GM21737 (cell line): ENCODE results near the gene KRTAP4-12.
"Not testable (repeated sequence)": the region's sequence is repeated elsewhere in the genome, so short reads cannot be mapped to it uniquely, and the experiment has no call there.

Experiments
- ATAC-seq: cut with Tn5 transposase; IDR thresholded peaks from one replicate; pipeline ENCODE4 v1.9.1; 2021; ENCODE audit warnings: mild to moderate bottlenecking, moderate library complexity; ENCODE audit not compliant: unreplicated experiment

KRTAP4-12 gene

DNA sequence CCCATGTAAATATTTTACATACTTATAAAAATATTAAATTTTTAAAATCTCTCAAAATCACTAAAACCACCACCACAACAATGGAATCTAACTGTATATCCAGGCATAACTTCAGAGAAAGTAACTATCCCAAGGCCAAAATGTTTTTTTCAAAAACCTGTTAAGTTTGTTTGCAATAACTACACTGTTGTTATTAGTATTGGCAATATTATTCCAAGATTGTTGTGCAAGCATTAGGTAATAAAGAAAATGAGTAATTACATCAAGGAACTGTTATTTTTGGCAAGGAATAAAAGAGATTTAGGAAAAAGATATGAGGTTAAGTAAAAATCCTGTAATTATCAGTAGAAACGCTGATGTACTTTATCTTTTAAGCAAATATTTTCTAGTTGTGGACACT lies 3.4 kb upstream of the KRTAP4-12 start:
- ATAC-seq = no peak

DNA sequence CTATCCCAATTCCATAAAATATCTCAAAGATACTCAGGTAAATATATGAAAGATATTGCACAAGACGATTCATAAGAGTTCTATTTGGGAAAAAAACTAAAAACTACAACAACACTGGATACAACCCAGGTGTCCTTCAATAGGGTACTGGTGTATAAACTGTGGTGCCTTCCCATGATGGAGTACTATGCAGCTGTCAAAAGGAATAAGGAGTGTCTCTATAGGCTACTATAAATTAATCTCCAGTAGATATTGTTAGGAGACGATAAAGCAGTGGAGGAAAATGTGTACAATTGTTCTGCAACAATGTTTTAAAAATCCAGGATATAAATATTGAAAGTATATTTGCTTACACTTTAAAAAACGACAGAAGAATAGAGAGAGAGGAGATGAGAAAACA lies 2.4 kb upstream of the KRTAP4-12 start:
- no peak for ATAC-seq

GRCh38 chr17:41125064-41125463 lies 1.1 kb upstream of the KRTAP4-12 start:
- no peak for ATAC-seq

GRCh38 chr17:41123292-41123990 lies 541 bp downstream of the KRTAP4-12 start:
- ATAC-seq = not testable (repeated sequence)

- ATAC-seq = no peak
Measured at GRCh38 chr17:41121742-41122141, 2.2 kb downstream of the KRTAP4-12 start.

DNA sequence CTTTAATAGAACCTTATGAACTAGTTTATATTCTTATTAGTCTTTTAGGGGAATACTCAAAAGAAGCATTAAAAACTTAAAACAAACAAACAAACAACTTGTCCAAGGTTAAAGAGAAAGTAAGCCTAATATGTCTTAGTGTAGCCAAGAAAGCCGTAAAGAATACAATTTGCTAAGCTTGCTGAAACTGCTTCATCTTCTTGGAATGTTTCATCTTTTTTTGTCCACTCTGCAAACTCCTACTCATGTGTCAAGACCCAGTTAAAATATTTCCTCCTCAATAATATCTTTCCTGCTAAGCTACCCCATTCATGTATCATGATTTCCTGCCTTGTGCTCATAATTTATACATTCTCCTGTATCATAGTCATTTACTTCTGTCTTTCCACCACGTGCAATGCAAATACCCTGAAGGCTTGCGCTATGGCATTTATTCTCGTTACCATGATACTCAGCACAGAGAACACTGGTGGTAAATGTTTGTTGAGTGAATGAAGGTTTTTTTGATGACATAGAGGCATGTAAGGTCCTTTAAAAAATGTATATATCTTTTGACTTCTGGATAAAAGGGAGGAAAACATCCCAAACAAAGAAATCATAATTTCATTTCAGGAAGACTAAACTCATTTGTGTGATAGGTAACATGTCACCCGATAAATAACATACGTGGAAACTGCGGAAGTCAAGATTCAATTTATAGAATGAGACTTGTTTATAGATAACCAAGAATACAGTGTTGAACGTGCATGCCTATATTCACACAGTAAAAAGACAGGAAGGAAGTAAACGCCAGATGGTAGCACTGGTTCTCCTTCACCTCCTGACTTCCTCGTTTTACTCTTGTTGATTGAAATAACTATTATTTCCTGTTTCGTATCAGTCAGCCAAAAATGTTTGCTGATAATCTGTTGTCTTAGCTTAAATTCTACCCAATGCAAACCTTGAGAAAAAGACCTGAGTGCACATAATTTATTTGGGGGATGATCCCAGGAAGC lies 4.0 kb downstream of the KRTAP4-12 start:
- ATAC-seq = not testable (repeated sequence)

GRCh38 chr17:41118721-41119120 lies 5.3 kb downstream of the KRTAP4-12 start:
- no peak for ATAC-seq

DNA sequence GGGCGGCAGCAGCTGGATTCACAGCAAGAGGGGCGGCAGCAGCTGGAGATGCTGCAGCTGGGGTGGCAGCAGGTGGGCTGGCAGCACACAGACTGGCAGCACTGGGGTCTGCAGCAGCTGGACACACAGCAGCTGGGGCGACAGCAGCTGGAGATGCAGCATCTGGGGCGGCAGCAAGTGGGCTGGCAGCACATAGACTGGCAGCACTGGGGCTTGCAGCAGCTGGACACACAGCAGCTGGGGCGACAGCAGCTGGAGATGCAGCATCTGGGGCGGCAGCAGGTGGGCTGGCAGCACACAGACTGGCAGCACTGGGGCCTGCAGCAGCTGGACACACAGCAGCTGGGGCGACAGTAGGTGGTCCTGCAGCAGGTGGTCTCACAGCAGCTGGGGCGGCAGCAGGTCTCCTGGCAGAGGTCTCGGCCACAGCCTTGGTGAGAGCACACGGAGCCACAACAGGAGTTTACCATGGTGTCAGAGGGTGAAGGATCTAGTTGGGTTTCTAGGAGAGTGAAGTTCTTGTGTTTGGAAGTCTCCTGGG lies 6.1 kb downstream of the KRTAP4-12 start, which contains the start of gene KRTAP4-11:
TSS of gene KRTAP4-11 (minus strand) at position 528 of the 541 bp plus-strand sequence. CDS start at position 470, 58 bp downstream.
- not testable (repeated sequence) for ATAC-seq

GRCh38 chr17:41116297-41116696 lies 7.7 kb downstream of the KRTAP4-12 start:
- ATAC-seq = no peak

DNA sequence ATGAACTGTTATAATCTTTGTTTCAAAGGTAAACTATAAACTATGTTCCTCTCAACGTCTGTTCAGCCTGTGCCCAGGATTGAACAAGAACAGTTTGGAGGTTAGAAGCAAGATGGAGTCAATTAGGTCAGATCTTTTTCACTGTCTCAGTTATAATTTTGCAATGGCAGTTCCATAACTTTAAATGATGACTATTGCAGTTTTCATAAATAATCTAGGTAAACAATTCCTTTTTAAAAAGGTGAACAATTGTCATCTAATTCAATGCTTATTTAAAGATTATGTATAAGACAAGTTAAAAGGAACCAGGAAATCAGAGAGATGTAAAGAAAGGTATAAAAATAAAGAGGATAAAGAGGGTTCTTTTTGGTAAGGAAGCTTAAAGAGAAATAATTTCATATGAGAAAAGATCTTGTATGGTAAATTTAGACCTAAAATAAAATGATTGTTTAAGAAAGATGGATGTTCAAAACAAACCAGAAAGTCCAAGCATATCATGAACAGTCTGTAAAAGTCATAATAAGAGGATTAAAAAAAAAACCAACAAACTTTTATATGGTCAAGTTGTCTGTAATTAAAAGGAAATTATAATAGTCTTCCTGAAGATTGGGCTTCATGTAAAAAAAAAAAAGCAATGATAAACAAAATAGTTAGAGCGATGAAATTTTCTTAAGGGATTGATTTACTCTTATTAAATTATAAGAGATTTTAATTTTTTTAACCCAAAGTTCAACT lies 12.7 kb downstream of the KRTAP4-12 start:
- ATAC-seq = no peak

DNA sequence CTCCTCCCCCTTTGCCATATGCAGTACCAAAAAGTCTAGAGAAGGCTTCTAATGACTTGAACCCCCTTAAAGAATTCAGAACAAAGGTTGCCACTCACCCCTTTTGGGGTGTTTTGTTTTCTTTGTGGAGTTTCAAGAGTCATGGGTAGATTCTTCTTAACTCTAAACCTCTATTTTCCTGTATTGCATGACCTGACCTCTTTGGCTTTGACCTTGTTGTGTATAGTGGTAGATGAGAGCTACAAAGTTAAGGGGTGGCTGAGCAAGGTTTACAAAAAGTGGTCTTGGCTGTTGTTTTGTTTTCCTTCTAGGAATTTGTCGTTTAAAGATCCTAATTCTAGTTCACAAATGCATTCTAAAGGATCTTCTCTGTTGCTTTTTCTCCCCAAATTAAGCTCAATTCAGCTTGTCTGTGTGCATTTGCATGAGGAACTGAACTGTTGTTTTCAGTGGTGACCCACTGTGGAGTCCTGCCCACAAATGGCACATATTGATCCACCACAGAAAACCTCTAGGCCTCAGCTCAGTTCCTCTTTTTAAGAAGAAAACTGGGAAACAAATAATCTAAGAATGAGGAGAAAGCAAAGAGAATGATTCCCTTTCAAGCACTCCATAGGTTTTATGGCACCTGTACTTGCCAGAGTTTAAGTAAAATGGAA lies 15.1 kb downstream of the KRTAP4-12 start:
- ATAC-seq = not testable (repeated sequence)

DNA sequence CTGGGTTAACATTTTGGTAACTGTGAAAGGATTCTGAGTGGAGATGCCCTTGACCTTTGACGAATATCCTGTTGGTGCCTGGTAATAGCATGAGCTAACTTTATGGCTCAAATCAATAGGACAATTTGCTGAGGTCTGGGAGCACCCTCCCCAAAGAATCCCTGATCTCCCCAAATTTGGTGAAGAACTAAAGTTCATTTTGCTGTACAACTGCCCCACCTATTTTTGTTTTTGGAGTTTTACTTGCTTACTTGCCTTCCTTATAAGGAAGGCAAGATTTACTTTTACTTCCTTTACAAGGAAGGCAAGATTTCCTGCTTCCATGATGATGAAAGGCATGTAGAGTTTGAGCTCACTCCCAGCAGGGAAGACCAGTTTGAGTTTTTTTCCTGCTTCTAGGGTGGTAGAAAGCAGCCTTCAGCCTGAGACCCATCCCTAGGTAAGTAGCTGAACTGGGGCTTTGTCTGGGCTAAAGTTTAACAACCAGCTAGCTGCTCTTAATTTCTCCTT lies 16.0 kb downstream of the KRTAP4-12 start:
- no peak for ATAC-seq

GRCh38 chr17:41105347-41105746 lies 18.6 kb downstream of the KRTAP4-12 start, which contains the start of gene KRTAP4-9:
TSS of gene KRTAP4-9 (plus strand) at chr17:41105389. CDS start at chr17:41105389, 0 bp downstream.
- not testable (repeated sequence) for ATAC-seq

DNA sequence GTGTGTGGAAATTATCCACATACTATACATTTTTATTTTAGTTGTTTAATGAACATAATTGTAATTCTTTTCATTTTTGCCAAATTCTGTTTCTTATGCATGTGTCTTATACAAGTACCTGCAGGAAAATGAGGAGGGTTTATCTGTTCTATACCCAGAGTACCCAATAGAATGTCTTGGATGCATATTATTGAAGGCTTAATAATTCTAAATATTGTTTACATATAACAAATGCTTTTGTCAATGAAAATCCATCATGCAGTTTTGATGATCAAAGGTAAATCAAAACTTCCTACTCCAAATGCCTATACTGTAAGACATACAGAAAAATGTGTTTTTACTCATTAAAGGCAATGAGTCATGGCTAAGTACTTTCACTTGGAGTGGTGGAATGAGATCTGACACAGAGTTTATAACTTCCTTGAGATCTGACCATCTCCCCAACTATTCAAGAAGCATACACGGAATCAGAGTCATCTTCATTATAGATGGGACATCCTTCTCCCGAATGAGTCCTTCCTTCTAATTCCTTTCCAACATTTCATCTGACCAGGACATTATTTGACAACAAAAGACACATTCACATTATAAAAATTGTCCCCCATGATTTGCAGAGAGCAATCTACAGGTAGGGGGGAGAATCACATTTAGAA lies 19.5 kb downstream of the KRTAP4-12 start:
- ATAC-seq = not testable (repeated sequence)

- no peak for ATAC-seq
Measured at GRCh38 chr17:41103896-41104295, 20.1 kb downstream of the KRTAP4-12 start.

DNA sequence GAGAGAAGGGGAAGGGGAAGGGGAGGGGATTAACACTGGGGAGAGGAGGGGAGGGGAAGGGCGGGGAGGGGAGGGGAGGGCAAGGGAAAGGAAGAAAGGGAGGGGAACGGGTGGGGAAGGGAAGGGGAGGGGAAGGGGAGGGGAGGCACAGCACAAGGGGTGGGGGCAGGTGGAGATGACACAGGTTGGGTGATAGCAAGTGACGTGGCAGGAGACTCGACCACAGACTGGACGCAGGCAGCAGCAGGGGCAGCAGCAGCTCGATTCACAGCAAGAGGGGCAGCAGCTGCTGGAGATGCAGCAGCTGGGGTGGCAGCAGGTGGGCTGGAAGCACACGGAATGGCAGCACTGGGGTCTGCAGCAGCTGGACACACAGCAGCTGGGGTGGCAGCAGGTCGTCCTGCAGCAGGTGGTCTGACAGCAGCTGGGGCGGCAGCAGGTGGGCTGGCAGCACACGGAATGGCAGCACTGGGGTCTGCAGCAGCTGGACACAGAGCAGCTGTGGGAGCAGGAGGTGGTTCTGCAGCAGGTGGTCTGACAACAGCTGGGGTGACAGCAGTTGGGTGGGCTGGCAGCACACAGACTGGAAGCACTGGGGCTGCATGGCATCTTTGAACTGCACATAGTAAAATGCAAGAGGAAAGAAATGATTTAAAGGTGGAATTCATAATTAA lies 22.3 kb downstream of the KRTAP4-12 start, which contains the start of gene KRTAP4-16:
TSS of gene KRTAP4-16 (minus strand) at position 624 of the 674 bp plus-strand sequence. CDS start at position 624, 0 bp downstream.
- no peak for ATAC-seq

DNA sequence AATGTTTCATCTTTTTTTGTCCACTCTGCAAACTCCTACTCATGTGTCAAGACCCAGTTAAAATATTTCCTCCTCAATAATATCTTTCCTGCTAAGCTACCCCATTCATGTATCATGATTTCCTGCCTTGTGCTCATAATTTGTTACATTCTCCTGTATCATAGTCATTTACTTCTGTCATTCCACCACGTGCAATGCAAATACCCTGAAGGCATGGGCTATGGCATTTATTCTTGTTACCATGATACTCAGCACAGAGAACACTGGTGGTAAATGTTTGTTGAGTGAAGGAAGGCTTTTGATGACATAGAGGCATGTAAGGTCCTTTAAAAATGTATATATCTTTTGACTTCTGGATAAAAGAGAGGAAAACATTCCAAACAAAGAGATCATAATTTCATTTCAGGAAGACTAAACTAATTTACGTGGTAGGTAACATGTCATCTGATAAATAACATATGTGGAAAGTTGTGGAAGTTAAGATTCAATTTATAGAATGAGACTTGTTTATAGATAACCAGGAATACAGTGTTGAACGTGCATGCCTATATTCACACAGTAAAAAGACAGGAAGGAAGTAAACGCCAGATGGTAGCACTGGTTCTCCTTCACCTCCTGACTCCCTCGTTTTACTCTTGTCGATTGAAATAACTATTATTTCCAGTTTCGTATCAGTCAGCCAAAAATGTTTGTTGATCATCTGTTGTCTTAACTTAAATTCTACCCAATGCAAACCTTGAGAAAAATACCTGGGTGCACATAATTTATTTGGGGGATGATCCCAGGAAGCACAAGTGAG lies 24.1 kb downstream of the KRTAP4-12 start:
- not testable (repeated sequence) for ATAC-seq

GRCh38 chr17:41098481-41098880 lies 25.5 kb downstream of the KRTAP4-12 start:
- no peak for ATAC-seq
